SHP77 treated with DMSO at 0.1 percent for 48 hours (cell line): ENCODE measurements around the gene ACOX2.
A peak's percentile ranks its signal among the peaks of the same experiment; 100 is the strongest.

Source experiments
- DNase-seq: peaks from one replicate; lab custom pipeline; 2025; lab: John Stamatoyannopoulos, UW

The ACOX2 gene

GRCh38 chr3:58471025-58471887 lies 65.7 kb downstream of the ACOX2 start:
- DNase-seq: peak; percentile 90

- no peak for DNase-seq
Observed at GRCh38 chr3:58470363-58471024, 66.5 kb downstream of the ACOX2 start.

GRCh38 chr3:58469096-58469495 lies 67.9 kb downstream of the ACOX2 start:
- no peak for DNase-seq

GRCh38 chr3:58466899-58467563 lies 70.0 kb downstream of the ACOX2 start:
- no peak for DNase-seq

GRCh38 chr3:58464866-58465265 lies 72.1 kb downstream of the ACOX2 start:
- DNase-seq: no peak

GRCh38 chr3:58463942-58464271 lies 73.1 kb downstream of the ACOX2 start:
- DNase-seq: no peak

GRCh38 chr3:58463181-58463941 lies 73.6 kb downstream of the ACOX2 start:
- peak; percentile 69 for DNase-seq

GRCh38 chr3:58462829-58463180 lies 74.2 kb downstream of the ACOX2 start:
- DNase-seq: peak; percentile 39

GRCh38 chr3:58459160-58459559 lies 77.8 kb downstream of the ACOX2 start:
- no peak for DNase-seq
